TTC549 (cell line): ENCODE results near the gene EEFSEC.
"Not testable (repeated sequence)": the region's sequence is repeated elsewhere in the genome, so short reads cannot be mapped to it uniquely, and the experiment has no call there.

Experiments used
- FAIRE-seq: peaks from 2 replicates; lab custom pipeline; 2012; peaks lifted over from hg19 to GRCh38; lab: Jason Lieb, UNC

EEFSEC gene

GRCh38 chr3:128152419-128153155, 694 bp upstream of the EEFSEC start:
- no peak for FAIRE-seq

- not testable (repeated sequence) for FAIRE-seq
Observed at GRCh38 chr3:128154354-128154753, 1.1 kb downstream of the EEFSEC start.

GRCh38 chr3:128155616-128156360, 2.5 kb downstream of the EEFSEC start:
- FAIRE-seq, result no peak

- FAIRE-seq, result no peak
Observed at GRCh38 chr3:128160661-128161060, 7.4 kb downstream of the EEFSEC start.

- no peak for FAIRE-seq
Observed at GRCh38 chr3:128163432-128163831, 10.2 kb downstream of the EEFSEC start.

GRCh38 chr3:128166971-128167453, 13.7 kb downstream of the EEFSEC start:
- FAIRE-seq, result no peak

- no peak for FAIRE-seq
Observed at GRCh38 chr3:128167646-128167972, 14.3 kb downstream of the EEFSEC start.

- FAIRE-seq, result no peak
Observed at GRCh38 chr3:128167973-128168674, 14.8 kb downstream of the EEFSEC start.

- FAIRE-seq, result no peak
Observed at GRCh38 chr3:128168836-128169235, 15.6 kb downstream of the EEFSEC start.

GRCh38 chr3:128170866-128171516, 17.7 kb downstream of the EEFSEC start:
- FAIRE-seq, result peak; percentile 75

GRCh38 chr3:128173200-128173599, 19.9 kb downstream of the EEFSEC start:
- no peak for FAIRE-seq

- FAIRE-seq, result no peak
Observed at GRCh38 chr3:128173849-128174248, 20.6 kb downstream of the EEFSEC start.

- no peak for FAIRE-seq
Observed at GRCh38 chr3:128174675-128175590, 21.7 kb downstream of the EEFSEC start.

- no peak for FAIRE-seq
Observed at GRCh38 chr3:128175768-128176167, 22.5 kb downstream of the EEFSEC start.

- FAIRE-seq, result no peak
Observed at GRCh38 chr3:128176276-128176833, 23.1 kb downstream of the EEFSEC start.

- no peak for FAIRE-seq
Observed at GRCh38 chr3:128177865-128178264, 24.6 kb downstream of the EEFSEC start.

GRCh38 chr3:128178782-128179483, 25.7 kb downstream of the EEFSEC start:
- no peak for FAIRE-seq

- FAIRE-seq, result no peak
Observed at GRCh38 chr3:128179484-128179819, 26.2 kb downstream of the EEFSEC start.

- no peak for FAIRE-seq
Observed at GRCh38 chr3:128180436-128180835, 27.2 kb downstream of the EEFSEC start.

GRCh38 chr3:128180913-128181312, 27.6 kb downstream of the EEFSEC start:
- FAIRE-seq, result no peak

- FAIRE-seq, result no peak
Observed at GRCh38 chr3:128182656-128183055, 29.4 kb downstream of the EEFSEC start.
